Measurements from ENCODE around the gene CLTB. TPM values are rescaled to one million over a fixed set of nuclear protein-coding genes. Genes with fewer than 3 reads are reported as not detected.
"Not testable (repeated sequence)": the region's sequence is repeated elsewhere in the genome, so short reads cannot be mapped to it uniquely, and the experiment has no call there.

Gene CLTB
- total RNA-seq (2014; rRNA removed; shearing (Covaris generic)), result 98.5 and 104 TPM in 2 replicates

GRCh38 chr5:176415952-176416924, at the start of gene CLTB:
Gene CLTB, minus strand, starts transcription at chr5:176416539. Its CDS starts 176 bp downstream, at chr5:176416363.
- peak; percentile 95 for DNase-seq (ENCODE audit: low read depth)

- DNase-seq (ENCODE audit: low read depth), result no peak
These were observed 46.9 kb upstream of the CLTB start for GRCh38 chr5:176463113-176463764.

- no peak for DNase-seq (ENCODE audit: low read depth)
These were observed 45.0 kb upstream of the CLTB start for GRCh38 chr5:176461349-176461748.

- DNase-seq (ENCODE audit: low read depth), result no peak
These were observed 42.7 kb upstream of the CLTB start for GRCh38 chr5:176458904-176459561.

- no peak for DNase-seq (ENCODE audit: low read depth)
These were observed 38.5 kb upstream of the CLTB start for GRCh38 chr5:176454724-176455394.

- no peak for DNase-seq (ENCODE audit: low read depth)
These were observed 33.7 kb upstream of the CLTB start for GRCh38 chr5:176450077-176450476.

GRCh38 chr5:176447978-176448608, 31.8 kb upstream of the CLTB start, which contains the start of gene FAF2:
Gene FAF2, plus strand, starts transcription at chr5:176448385. Its CDS starts 23 bp downstream, at chr5:176448408.
- peak; percentile 98 for DNase-seq (ENCODE audit: low read depth)

GRCh38 chr5:176447591-176447977, 31.2 kb upstream of the CLTB start:
- no peak for DNase-seq (ENCODE audit: low read depth)

GRCh38 chr5:176446884-176447590, 30.7 kb upstream of the CLTB start:
- DNase-seq (ENCODE audit: low read depth), result no peak

GRCh38 chr5:176446028-176446665, 29.8 kb upstream of the CLTB start:
- no peak for DNase-seq (ENCODE audit: low read depth)

- DNase-seq (ENCODE audit: low read depth), result no peak
These were observed 28.4 kb upstream of the CLTB start for GRCh38 chr5:176444742-176445141.

- not testable (repeated sequence) for DNase-seq (ENCODE audit: low read depth)
These were observed 26.6 kb upstream of the CLTB start for GRCh38 chr5:176442911-176443310.

GRCh38 chr5:176441921-176442323, 25.6 kb upstream of the CLTB start:
- DNase-seq (ENCODE audit: low read depth), result peak; percentile 75

- peak; percentile 44 for DNase-seq (ENCODE audit: low read depth)
These were observed 24.8 kb upstream of the CLTB start for GRCh38 chr5:176440927-176441706.

- peak; percentile 94 for DNase-seq (ENCODE audit: low read depth)
These were observed 22.8 kb upstream of the CLTB start for GRCh38 chr5:176438959-176439757.

- DNase-seq (ENCODE audit: low read depth), result peak; percentile 71
These were observed 20.3 kb upstream of the CLTB start for GRCh38 chr5:176436656-176437055.

- no peak for DNase-seq (ENCODE audit: low read depth)
These were observed 16.4 kb upstream of the CLTB start for GRCh38 chr5:176432707-176433106.

GRCh38 chr5:176429972-176430371, 13.6 kb upstream of the CLTB start:
- DNase-seq (ENCODE audit: low read depth), result no peak

Data from Daoy (cell line).